OCI-LY7 (cell line): ENCODE data around the gene AFF3.

Source experiments
- EZH2phosphoT487 ChIP-seq: fragments of 200-600 bp; sonication (generic); IDR thresholded peaks from 2 replicates; pipeline ENCODE4 v1.6.1; 2018; ENCODE audit warnings: low read depth, borderline replicate concordance, mild to moderate bottlenecking, mixed run types, antibody characterized with exemption, low read length, moderate library complexity, mixed read lengths
- TF ChIP-seq, protein P1 (sequence below): fragments of 200-600 bp; sonication (generic); conservative IDR thresholded peaks from 2 replicates; pipeline ENCODE4 v1.5.1; 2014; ENCODE audit warnings: mild to moderate bottlenecking, antibody characterized with exemption, low read length, moderate library complexity, mixed read lengths

DNA sequence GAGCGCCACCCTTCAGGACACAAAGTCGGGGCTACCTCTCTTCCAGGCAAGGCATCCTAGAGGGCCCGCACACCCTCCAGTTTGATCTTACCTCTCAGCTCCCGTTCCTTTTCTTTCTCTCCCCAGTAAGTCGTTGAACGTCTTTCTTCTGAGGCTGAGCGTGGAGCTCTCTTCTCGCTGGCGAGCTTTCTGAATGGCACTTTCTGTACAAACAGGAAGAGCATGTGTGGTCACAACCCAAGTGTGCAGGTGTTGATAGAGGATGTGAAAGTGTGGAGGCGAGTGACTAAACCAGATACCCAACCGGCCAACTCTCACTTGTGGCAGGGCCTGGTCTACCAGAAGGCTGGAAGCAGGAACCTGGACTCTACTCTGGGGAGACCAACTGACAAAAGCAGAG is at the start of gene AFF3:
- TF ChIP-seq, protein P1, sequence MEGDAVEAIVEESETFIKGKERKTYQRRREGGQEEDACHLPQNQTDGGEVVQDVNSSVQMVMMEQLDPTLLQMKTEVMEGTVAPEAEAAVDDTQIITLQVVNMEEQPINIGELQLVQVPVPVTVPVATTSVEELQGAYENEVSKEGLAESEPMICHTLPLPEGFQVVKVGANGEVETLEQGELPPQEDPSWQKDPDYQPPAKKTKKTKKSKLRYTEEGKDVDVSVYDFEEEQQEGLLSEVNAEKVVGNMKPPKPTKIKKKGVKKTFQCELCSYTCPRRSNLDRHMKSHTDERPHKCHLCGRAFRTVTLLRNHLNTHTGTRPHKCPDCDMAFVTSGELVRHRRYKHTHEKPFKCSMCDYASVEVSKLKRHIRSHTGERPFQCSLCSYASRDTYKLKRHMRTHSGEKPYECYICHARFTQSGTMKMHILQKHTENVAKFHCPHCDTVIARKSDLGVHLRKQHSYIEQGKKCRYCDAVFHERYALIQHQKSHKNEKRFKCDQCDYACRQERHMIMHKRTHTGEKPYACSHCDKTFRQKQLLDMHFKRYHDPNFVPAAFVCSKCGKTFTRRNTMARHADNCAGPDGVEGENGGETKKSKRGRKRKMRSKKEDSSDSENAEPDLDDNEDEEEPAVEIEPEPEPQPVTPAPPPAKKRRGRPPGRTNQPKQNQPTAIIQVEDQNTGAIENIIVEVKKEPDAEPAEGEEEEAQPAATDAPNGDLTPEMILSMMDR = peak; percentile 17; the same call in 1 of the 2 replicates
- TF ChIP-seq EZH2phosphoT487 = no peak
